Measurements from ENCODE around the gene PTPRD. TPM values are rescaled to one million over a fixed set of nuclear protein-coding genes. Genes with fewer than 3 reads are reported as not detected.

PTPRD gene
- total and polyA plus RNA-seq, 2 of the 4 experiments (the other 2 are of a cell fraction), result 0.07 to 0.18 TPM

DNA sequence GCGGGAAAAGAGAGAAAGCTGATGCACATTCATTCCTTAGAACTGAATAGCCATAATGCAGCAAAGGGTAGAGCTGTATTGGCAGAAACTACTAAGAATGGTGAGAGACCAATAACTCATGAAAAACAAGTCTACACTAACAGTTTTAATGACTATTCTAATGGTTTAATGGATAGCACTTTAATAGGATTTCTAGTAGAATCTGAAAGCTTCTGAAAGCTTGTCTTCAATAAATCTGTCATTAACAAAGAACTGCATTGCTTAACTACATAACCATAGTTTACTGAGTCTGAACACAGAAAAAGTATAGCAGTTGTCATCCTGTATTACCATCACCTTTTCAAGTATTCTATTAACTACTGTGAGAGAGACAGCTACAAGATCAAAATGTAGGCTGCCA is 2195.5 kb downstream of the PTPRD start:
- H3K27ac ChIP-seq (ENCODE audit: insufficient read depth, low read length), result no peak overlapping the region
- DNase-seq (no peak), ATAC-seq (ENCODE audit: low read depth) (no peak)
- no peaks in the 10 kb centered on the region for H3K27me3 ChIP-seq (ENCODE audit: control insufficient read depth, insufficient read depth, low read length)
- no peak overlapping the region for H3K9ac ChIP-seq (ENCODE audit: low read depth, low read length)
- H2BK5ac ChIP-seq (ENCODE audit: low read depth, low read length, poor library complexity, severe bottlenecking), result no peak overlapping the region
- no peaks in the 10 kb centered on the region for H3K36me3 ChIP-seq (ENCODE audit: control insufficient read depth, insufficient read depth, low read length)
- H2BK120ac ChIP-seq (ENCODE audit: low read depth, low read length), result no peak overlapping the region
- dilution Hi-C loops (cut with HindIII; ENCODE audit: low sequenced_read_pairs, unreplicated experiment), result no loop called here
- H3K23ac ChIP-seq (ENCODE audit: low read depth, low read length), result no peak overlapping the region
- in situ Hi-C loops (cut with MboI; ENCODE audit: low sequenced_read_pairs), result no loop called here
- no peak overlapping the region for H2AFZ ChIP-seq (replicated peaks; ENCODE audit: low read length, poor library complexity)
- no peaks in the 10 kb centered on the region for H3K9me3 ChIP-seq (ENCODE audit: control insufficient read depth, insufficient read depth, low read length)
- BruUV-seq (replicated peaks), result no TSS peak
- no peak overlapping the region for H4K5ac ChIP-seq (ENCODE audit: low read depth, low read length)
- H4K8ac ChIP-seq (ENCODE audit: low read depth in 2 of 2, low read length in 2 of 2), result no peak overlapping the region
- no peaks in the 10 kb centered on the region for H3K9me1 ChIP-seq (ENCODE audit: insufficient read depth, low read length)
- intact Hi-C loops (cut with micrococcal nuclease), result no loop called here
- H2AK9ac ChIP-seq (replicated peaks; ENCODE audit: low read depth, low read length, poor library complexity), result no peak overlapping the region
- POLR2A ChIA-PET (ENCODE audit: unreplicated experiment), result no interaction called here
- no CpG with 5 or more reads among the region's 1 CpG for WGBS, 2 experiments (ENCODE audit: extremely low coverage in 2 of 2, insufficient read length in 1 of 2)
- CTCF ChIA-PET, result no interaction called here
- H4K91ac ChIP-seq (ENCODE audit: insufficient read depth, low read depth, low read length), result no peak overlapping the region
- no peak overlapping the region for H2BK15ac ChIP-seq (ENCODE audit: low read depth, low read length)
- no peak overlapping the region for H3K56ac ChIP-seq (ENCODE audit: extremely low read depth, insufficient read depth, low read length)
- H3K4me3 ChIP-seq (ENCODE audit: insufficient read depth, low read depth, low read length), result no peak overlapping the region
- H3K4me2 ChIP-seq (ENCODE audit: low read depth, low read length), result no peak overlapping the region
- no peaks in the 10 kb centered on the region for H3K4me1 ChIP-seq (ENCODE audit: control insufficient read depth, insufficient read depth, low read length)
- H2BK20ac ChIP-seq (ENCODE audit: low read depth, low read length), result no peak overlapping the region
- TF ChIP-seq BHLHE40 (IDR thresholded peaks at IDR 0.05; ENCODE audit: low read depth, low read length) (no peak), NFE2L2 (IDR thresholded peaks at IDR 0.05; ENCODE audit: low read depth, low read length) (no peak), FOS (IDR thresholded peaks at IDR 0.05; ENCODE audit: low read depth, low read length) (no peak), POLR2A (IDR thresholded peaks at IDR 0.05; ENCODE audit: low read depth, low read length) (no peak), RFX5 (IDR thresholded peaks at IDR 0.05; ENCODE audit: low read depth, low read length) (no peak), CHD1 (IDR thresholded peaks at IDR 0.05; ENCODE audit: low read depth, low read length) (no peak), MAFK (IDR thresholded peaks at IDR 0.05; ENCODE audit: low read depth, low read length) (no peak), MAZ (IDR thresholded peaks at IDR 0.05; ENCODE audit: borderline replicate concordance, low read depth, low read length) (no peak), CEBPB (IDR thresholded peaks at IDR 0.05; ENCODE audit: low read depth, low read length) (no peak)
- no peak overlapping the region for H2AK5ac ChIP-seq (ENCODE audit: low read depth, low read length)
- H4K20me1 ChIP-seq (ENCODE audit: insufficient read depth, low read length), result no peaks in the 10 kb centered on the region
- H3K18ac ChIP-seq (ENCODE audit: low read depth, low read length), result no peak overlapping the region
- H3K4ac ChIP-seq (ENCODE audit: low read depth, low read length), result no peak overlapping the region
- no peaks in the 10 kb centered on the region for H3K79me1 ChIP-seq (ENCODE audit: low read depth in 1 of 2, low read length in 2 of 2)
- no peak overlapping the region for H3K14ac ChIP-seq (replicated peaks; ENCODE audit: low read depth, low read length)
